Skeletal muscle tissue (tissue), 4 donors: ENCODE data around the gene RAG2. TPM values are rescaled to one million over a fixed set of nuclear protein-coding genes. Genes with fewer than 3 reads are reported as not detected.
A peak's percentile ranks its signal among the peaks of the same experiment; 100 is the strongest.

Experiments
- H3K27ac ChIP-seq: one replicate; pipeline ENCODE4 v1.7.0; 2013; ENCODE audit warnings: mild to moderate bottlenecking, low read depth, low read length, inconsistent platforms
- H3K27me3 ChIP-seq, 3 donors: one replicate each; pipeline ENCODE4 v1.7.0; 2013; ENCODE audit warnings: low read length in 3 of 3; ENCODE audit not compliant: control insufficient read depth in 3 of 3, insufficient read depth in 3 of 3
- H3K36me3 ChIP-seq, 3 donors: one replicate each; pipeline ENCODE4 v1.7.0; 2013; ENCODE audit warnings: low read length in 3 of 3; ENCODE audit not compliant: control insufficient read depth in 3 of 3, insufficient read depth in 3 of 3
- H3K4me1 ChIP-seq, 3 donors: one replicate each; pipeline ENCODE4 v1.7.0; 2013; ENCODE audit warnings: low read length in 3 of 3, mild to moderate bottlenecking in 3 of 3; ENCODE audit not compliant: control insufficient read depth in 3 of 3, insufficient read depth in 3 of 3
- H3K4me3 ChIP-seq, 3 donors: one replicate each; pipeline ENCODE4 v1.7.0; 2013; ENCODE audit warnings: low read length in 3 of 3
- H3K9ac ChIP-seq, 3 donors: one replicate each; pipeline ENCODE4 v1.7.0; 2013; ENCODE audit warnings: low read length in 3 of 3, mild to moderate bottlenecking in 3 of 3, moderate library complexity in 2 of 3, low read depth in 1 of 3
- H3K9me3 ChIP-seq, 3 donors: one replicate each; pipeline ENCODE4 v1.7.0; 2013; ENCODE audit warnings: low read length in 3 of 3; ENCODE audit not compliant: control insufficient read depth in 3 of 3
- total RNA-seq: library from RNA; depleted of rRNA; stranded (reverse); fragments of >200 nt; gene quantifications from one replicate; pipeline ENCODE4 v1.2.3, GENCODE V29; 2014
- donor health status: Osteomylitis.

RAG2 gene
- total RNA-seq, 1 donor from 2014 or later = not detected

DNA sequence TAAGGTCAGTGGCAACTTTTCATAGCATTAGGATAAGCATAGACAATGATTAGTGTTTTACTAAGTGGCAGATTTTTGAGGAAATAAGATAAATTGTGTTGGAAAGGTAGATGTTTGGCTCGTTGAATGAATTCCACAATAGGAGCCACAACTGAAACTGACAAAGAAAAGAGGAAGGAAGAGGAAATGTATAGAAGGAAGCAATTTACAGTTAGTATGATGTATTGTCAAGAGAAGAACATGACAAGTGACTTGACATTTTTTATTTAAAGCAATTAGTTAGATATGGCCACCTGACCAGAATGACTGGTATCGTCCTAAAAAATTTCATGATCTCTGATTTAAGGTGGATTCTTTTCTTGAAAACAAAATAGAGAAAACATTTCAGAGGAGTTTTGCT, 3.1 kb upstream of the RAG2 start:
- Histone ChIP-seq H3K27me3 (no peaks in the 10 kb centered on the region), H3K9me3 (no peaks in the 10 kb centered on the region), H3K4me1 (no peaks in the 10 kb centered on the region), H3K27ac (no peak overlapping the region), H3K36me3 (no peaks in the 10 kb centered on the region), H3K4me3 (no peak overlapping the region), H3K9ac (no peak overlapping the region)

GRCh38 chr11:36600180-36600579, 2.1 kb upstream of the RAG2 start:
- H3K4me1 ChIP-seq = peaks cover 3 to 5% (median 4%) of the 10 kb centered on the region in 3 donors
- H3K4me3 ChIP-seq = no peak overlapping the region
- H3K27ac ChIP-seq = no peak overlapping the region
- no peaks in the 10 kb centered on the region for H3K27me3 ChIP-seq
- H3K9me3 ChIP-seq = no peaks in the 10 kb centered on the region
- no peak overlapping the region for H3K9ac ChIP-seq
- no peaks in the 10 kb centered on the region for H3K36me3 ChIP-seq

DNA sequence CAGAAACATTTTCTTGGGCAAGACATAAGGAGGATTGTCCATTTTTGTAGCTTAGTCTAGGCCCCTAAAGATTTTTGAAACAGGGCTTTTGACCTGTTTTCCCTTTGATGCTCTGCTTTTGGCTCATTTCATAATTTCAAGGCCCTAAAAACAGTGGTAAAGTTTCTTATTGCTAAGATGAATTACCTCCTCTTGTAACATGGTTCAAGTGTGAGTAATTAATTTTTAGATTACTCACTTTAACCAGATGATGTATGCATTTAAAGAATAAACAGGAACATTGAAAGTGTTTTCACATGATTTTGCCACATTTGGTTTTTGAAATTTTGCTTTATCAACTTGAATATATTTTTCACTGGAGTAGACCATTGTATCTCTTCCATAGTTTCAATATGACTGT, 1.2 kb downstream of the RAG2 start:
- no peaks in the 10 kb centered on the region for H3K36me3 ChIP-seq
- no peaks in the 10 kb centered on the region for H3K9me3 ChIP-seq
- peaks cover 0 to 8% (median 0%) of the 10 kb centered on the region in 3 donors for H3K27me3 ChIP-seq
- H3K4me1 ChIP-seq = peaks cover 4 to 9% (median 8%) of the 10 kb centered on the region in 3 donors
- H3K4me3 ChIP-seq = no peak overlapping the region
- H3K27ac ChIP-seq = no peak overlapping the region
- H3K9ac ChIP-seq = no peak overlapping the region

- no peaks in the 10 kb centered on the region for H3K36me3 ChIP-seq
- H3K27ac ChIP-seq = peak within 1 kb of the TSS; percentile 65
- H3K4me1 ChIP-seq = peaks cover 4 to 9% (median 8%) of the 10 kb centered on the region in 3 donors
- H3K4me3 ChIP-seq = peak within 1 kb of the TSS; percentile 95 to 96 (median 95)
- H3K9me3 ChIP-seq = no peaks in the 10 kb centered on the region
- H3K27me3 ChIP-seq = peaks cover 0 to 12% (median 0%) of the 10 kb centered on the region in 3 donors
- peak within 1 kb of the TSS; percentile 77 to 88 (median 87) for H3K9ac ChIP-seq
These were observed 3.6 kb downstream of the RAG2 start, which contains the start of gene IFTAP for GRCh38 chr11:36594316-36594989. Gene IFTAP, plus strand, starts transcription at chr11:36594502. Its CDS starts 15,602 bp downstream, at chr11:36610104.

DNA sequence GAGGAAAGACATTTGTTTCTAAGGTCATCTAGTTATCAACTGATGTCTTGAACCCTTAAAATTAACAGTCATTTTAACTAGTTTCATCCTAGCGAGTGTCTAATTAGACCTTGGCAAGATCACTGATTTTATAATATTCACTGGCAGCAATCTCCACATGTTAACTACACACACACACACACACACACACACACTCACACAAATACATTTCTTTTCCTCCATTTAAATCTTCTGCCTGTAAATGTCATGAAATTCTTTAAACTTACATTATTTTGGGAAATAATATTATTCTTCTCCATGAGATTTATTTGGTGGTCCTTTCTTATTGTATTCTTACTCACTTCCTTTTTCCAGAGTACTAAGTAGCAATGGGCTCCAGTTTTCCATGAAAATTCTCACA, 6.6 kb downstream of the RAG2 start:
- Histone ChIP-seq H3K27ac (no peak overlapping the region), H3K9ac (no peak overlapping the region), H3K27me3 (peaks cover 2 to 19% (median 6%) of the 10 kb centered on the region in 3 donors), H3K36me3 (no peaks in the 10 kb centered on the region), H3K4me1 (peaks cover 4 to 9% (median 8%) of the 10 kb centered on the region in 3 donors), H3K9me3 (no peaks in the 10 kb centered on the region), H3K4me3 (no peak overlapping the region)

GRCh38 chr11:36590513-36590912, 7.5 kb downstream of the RAG2 start:
- H3K4me1 ChIP-seq = peaks cover 4 to 8% (median 7%) of the 10 kb centered on the region in 3 donors
- no peaks in the 10 kb centered on the region for H3K9me3 ChIP-seq
- no peak overlapping the region for H3K27ac ChIP-seq
- H3K4me3 ChIP-seq = no peak overlapping the region
- no peak overlapping the region for H3K9ac ChIP-seq
- peaks cover 2 to 19% (median 6%) of the 10 kb centered on the region in 3 donors for H3K27me3 ChIP-seq
- no peaks in the 10 kb centered on the region for H3K36me3 ChIP-seq

GRCh38 chr11:36588099-36588498, 9.9 kb downstream of the RAG2 start:
- H3K4me1 ChIP-seq = no peaks in the 10 kb centered on the region
- H3K27me3 ChIP-seq = peaks cover 2 to 17% (median 6%) of the 10 kb centered on the region in 3 donors
- no peak overlapping the region for H3K4me3 ChIP-seq
- no peak overlapping the region for H3K9ac ChIP-seq
- H3K9me3 ChIP-seq = no peaks in the 10 kb centered on the region
- H3K36me3 ChIP-seq = no peaks in the 10 kb centered on the region
- no peak overlapping the region for H3K27ac ChIP-seq

- Histone ChIP-seq H3K27ac (no peak overlapping the region), H3K9me3 (no peaks in the 10 kb centered on the region), H3K4me3 (no peak overlapping the region), H3K27me3 (peaks cover 2 to 11% (median 6%) of the 10 kb centered on the region in 3 donors), H3K36me3 (no peaks in the 10 kb centered on the region), H3K4me1 (no peaks in the 10 kb centered on the region), H3K9ac (no peak overlapping the region)
These were observed 11.5 kb downstream of the RAG2 start for GRCh38 chr11:36586543-36586942.

- Histone ChIP-seq H3K27me3 (peaks cover 1 to 6% (median 2%) of the 10 kb centered on the region in 3 donors), H3K36me3 (no peaks in the 10 kb centered on the region), H3K4me1 (no peaks in the 10 kb centered on the region), H3K9me3 (no peaks in the 10 kb centered on the region), H3K27ac (no peak overlapping the region), H3K9ac (no peak overlapping the region), H3K4me3 (no peak overlapping the region)
These were observed 14.4 kb downstream of the RAG2 start for GRCh38 chr11:36583667-36584066.

GRCh38 chr11:36581536-36581935, 16.5 kb downstream of the RAG2 start:
- H3K36me3 ChIP-seq = no peaks in the 10 kb centered on the region
- no peak overlapping the region for H3K9ac ChIP-seq
- no peak overlapping the region for H3K27ac ChIP-seq
- no peaks in the 10 kb centered on the region for H3K27me3 ChIP-seq
- no peak overlapping the region for H3K4me3 ChIP-seq
- H3K9me3 ChIP-seq = no peaks in the 10 kb centered on the region
- no peaks in the 10 kb centered on the region for H3K4me1 ChIP-seq
